ENCODE data around the gene MAN1C1.

GRCh38 chr1:25724966-25725365 is 108.4 kb downstream of the MAN1C1 start:
- TF ChIP-seq EZH2 (IDR thresholded peaks at IDR 0.05), result no peak
- no peak for TF ChIP-seq CBX3 (IDR thresholded peaks at IDR 0.05; ENCODE audit: low read depth)

Measured in HCT116 (cell line).